BLaER1 (cell line): ENCODE results near the gene DAG1.
A peak's percentile ranks its signal among the peaks of the same experiment; 100 is the strongest.

Source experiments
- H3K27ac ChIP-seq: shearing (Covaris generic); formaldehyde crosslinking; 2 replicates; pipeline ENCODE4 v1.8.1; 2022
- H3K27me3 ChIP-seq: shearing (Covaris generic); formaldehyde crosslinking; 2 replicates; pipeline ENCODE4 v1.8.1; 2022
- H3K36me3 ChIP-seq: shearing (Covaris generic); formaldehyde crosslinking; 2 replicates; pipeline ENCODE4 v1.8.1; 2022
- H3K4me1 ChIP-seq: shearing (Covaris generic); formaldehyde crosslinking; 2 replicates; pipeline ENCODE4 v1.8.1; 2022
- H3K4me2 ChIP-seq: shearing (Covaris generic); formaldehyde crosslinking; 2 replicates; pipeline ENCODE4 v1.8.1; 2022
- H3K4me3 ChIP-seq: shearing (Covaris generic); formaldehyde crosslinking; 2 replicates; pipeline ENCODE4 v1.8.1; 2022
- H3K9ac ChIP-seq: shearing (Covaris generic); formaldehyde crosslinking; 2 replicates; pipeline ENCODE4 v1.8.1; 2022
- H3K9me3 ChIP-seq: shearing (Covaris generic); formaldehyde crosslinking; 2 replicates; pipeline ENCODE4 v1.8.1; 2022
- H4K20me1 ChIP-seq: shearing (Covaris generic); formaldehyde crosslinking; 2 replicates; pipeline ENCODE4 v1.8.1; 2022
- Cebpa-rat ChIP-seq: shearing (Covaris generic); IDR thresholded peaks from 2 replicates; pipeline ENCODE4 v1.8.1; 2022

Gene DAG1

DNA sequence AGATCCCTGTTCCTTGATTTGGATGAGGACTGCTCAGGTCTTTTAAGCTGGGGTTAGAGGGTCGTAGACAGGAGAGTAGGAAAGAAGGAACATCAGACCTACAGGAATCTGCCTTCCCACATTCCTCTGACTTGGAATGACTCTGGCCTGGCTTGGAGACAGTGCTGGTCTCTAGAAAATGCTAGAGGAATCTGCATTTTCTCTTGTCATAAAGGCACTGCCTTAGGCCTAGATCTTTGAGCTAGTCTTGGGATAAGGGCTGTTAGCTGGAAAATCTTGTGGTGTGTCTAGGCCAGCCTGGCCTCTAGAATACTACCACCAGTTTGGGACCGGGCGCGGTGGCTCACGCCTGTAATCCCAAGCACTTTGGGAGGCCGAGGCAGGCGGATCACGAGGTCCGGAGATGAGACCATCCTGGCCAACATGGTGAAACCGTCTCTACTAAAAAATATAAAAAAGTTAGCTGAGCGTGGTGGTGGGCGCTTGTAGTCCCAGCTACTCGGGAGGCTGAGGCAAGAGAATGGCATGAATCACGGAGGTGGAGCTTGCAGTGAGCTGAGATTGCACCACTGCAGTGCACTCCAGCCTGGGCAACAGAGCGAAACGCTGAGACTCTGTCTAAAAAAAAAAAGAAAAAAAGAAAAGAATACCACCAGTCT, 66.9 kb downstream of the DAG1 start:
- H3K27me3 ChIP-seq, result no peaks in the 10 kb centered on the region
- H3K4me2 ChIP-seq, result peak overlapping the region; percentile 40
- H3K4me3 ChIP-seq, result no peak overlapping the region
- peaks cover 26% of the 10 kb centered on the region for H3K36me3 ChIP-seq
- H3K4me1 ChIP-seq, result peaks cover 34% of the 10 kb centered on the region
- H3K9ac ChIP-seq, result 0 out of 2 replicates have a peak overlapping the region, but pooled peaks have one; percentile 4
- TF ChIP-seq Cebpa-rat, result no peak
- no peaks in the 10 kb centered on the region for H3K9me3 ChIP-seq
- 0 out of 2 replicates have a peak, but pooled peaks cover 6% of the 10 kb centered on the region for H4K20me1 ChIP-seq
- H3K27ac ChIP-seq, result peak overlapping the region; percentile 22; the same call in 1 of the 2 replicates

DNA sequence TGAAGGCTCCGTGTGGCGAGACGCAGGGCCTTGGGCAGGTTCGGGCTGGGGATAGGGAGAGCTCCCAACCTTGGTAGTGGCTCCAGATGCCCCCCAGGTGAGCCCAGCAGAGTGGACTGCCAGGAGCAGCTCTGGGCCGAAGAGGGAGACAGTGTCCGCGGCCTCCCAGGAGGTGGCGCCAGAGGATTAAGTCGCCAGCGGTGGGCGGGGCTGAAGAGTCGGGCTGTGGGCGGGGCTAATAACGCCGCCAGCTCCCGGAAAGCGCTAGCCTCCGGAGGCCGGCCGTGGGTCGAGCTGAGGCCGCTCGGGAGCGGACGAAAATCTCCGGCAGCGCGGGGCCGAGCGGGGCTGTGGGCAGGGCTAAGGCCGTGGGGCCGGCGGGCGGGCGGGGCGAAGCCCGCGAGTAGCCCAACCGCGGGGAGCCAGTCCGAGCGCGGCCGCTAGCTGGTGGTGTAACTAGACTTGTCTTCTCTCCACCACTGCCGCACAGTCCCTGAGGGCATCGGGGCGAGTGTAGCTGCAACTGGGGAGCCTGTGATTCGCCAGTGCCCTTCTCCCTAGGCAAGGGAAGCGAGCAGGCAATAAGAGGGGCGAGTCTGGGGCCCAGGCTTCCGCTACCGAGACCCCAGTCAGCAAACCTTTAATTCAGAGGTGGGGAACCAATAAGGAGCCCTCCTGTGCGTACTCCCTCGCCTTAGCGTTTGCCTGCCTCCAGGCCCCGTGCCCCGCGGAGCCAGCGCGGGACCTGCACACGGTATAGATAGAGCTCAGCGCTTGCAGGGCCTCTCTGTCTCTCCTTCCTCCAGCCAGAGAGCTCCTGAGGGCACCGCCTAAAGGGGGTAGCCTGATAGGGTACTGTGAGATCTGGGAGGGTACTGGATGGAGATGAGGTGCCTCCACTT, 69.8 kb downstream of the DAG1 start:
- no peaks in the 10 kb centered on the region for H4K20me1 ChIP-seq
- no peak for TF ChIP-seq Cebpa-rat
- peaks cover 31% of the 10 kb centered on the region for H3K4me1 ChIP-seq
- H3K27ac ChIP-seq, result peak overlapping the region; percentile 78
- H3K4me3 ChIP-seq, result peak overlapping the region; percentile 70
- H3K9me3 ChIP-seq, result no peaks in the 10 kb centered on the region
- H3K9ac ChIP-seq, result peak overlapping the region; percentile 79
- no peaks in the 10 kb centered on the region for H3K27me3 ChIP-seq
- peak overlapping the region; percentile 90 for H3K4me2 ChIP-seq
- H3K36me3 ChIP-seq, result no peaks in the 10 kb centered on the region

DNA sequence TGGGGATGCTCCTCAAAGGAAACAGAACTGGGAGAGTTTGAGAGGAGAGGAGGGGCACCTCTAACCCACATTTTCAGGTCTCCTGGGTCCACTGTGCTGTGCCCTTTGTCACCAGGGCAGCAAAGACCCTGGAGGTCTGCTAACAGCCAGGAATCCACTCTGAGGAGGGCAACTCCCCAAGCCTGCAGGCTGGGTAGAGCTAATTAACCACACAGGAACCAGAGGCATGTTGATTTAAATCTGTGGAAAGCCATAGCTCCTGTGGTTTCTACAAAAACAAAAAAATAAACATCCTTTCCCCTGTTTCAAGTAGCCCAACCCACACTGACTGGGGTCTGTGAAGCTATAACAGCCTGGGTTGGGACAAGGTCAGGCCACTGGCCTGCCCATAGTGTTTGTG, 82.0 kb downstream of the DAG1 start:
- no peak overlapping the region for H3K4me3 ChIP-seq
- peak overlapping the region; percentile 16; the same call in 1 of the 2 replicates for H3K4me2 ChIP-seq
- no peak for TF ChIP-seq Cebpa-rat
- H3K36me3 ChIP-seq, result no peaks in the 10 kb centered on the region
- no peaks in the 10 kb centered on the region for H3K9me3 ChIP-seq
- peaks cover 27% of the 10 kb centered on the region for H3K27me3 ChIP-seq
- no peak overlapping the region for H3K27ac ChIP-seq
- peaks cover 11% of the 10 kb centered on the region for H4K20me1 ChIP-seq
- no peak overlapping the region for H3K9ac ChIP-seq
- peaks cover 34% of the 10 kb centered on the region for H3K4me1 ChIP-seq

- Histone ChIP-seq H3K9ac (peak overlapping the region; percentile 77; the same call in 1 of the 2 replicates), H3K4me3 (peak overlapping the region; percentile 71; the same call in 1 of the 2 replicates), H4K20me1 (peaks cover 11% of the 10 kb centered on the region)
Measured at GRCh38 chr3:49553324-49553691, 83.2 kb downstream of the DAG1 start.

GRCh38 chr3:49553692-49554632, 83.9 kb downstream of the DAG1 start, which contains the start of gene BSN:
BSN (plus strand) TSS chr3:49554477; CDS start chr3:49554603, 126 bp downstream.
- TF ChIP-seq Cebpa-rat, result no peak
- Histone ChIP-seq H3K9me3 (no peaks in the 10 kb centered on the region), H4K20me1 (peaks cover 11% of the 10 kb centered on the region), H3K4me1 (peaks cover 34% of the 10 kb centered on the region), H3K36me3 (no peaks in the 10 kb centered on the region), H3K27ac (peak within 1 kb of the TSS; percentile 50), H3K9ac (peak within 1 kb of the TSS; percentile 77), H3K4me3 (peak within 1 kb of the TSS; percentile 71), H3K4me2 (peak within 1 kb of the TSS; percentile 97), H3K27me3 (peaks cover 28% of the 10 kb centered on the region)

More at GRCh38 chr3:49553324-49553691, 83.2 kb downstream of the DAG1 start:
- H3K27ac ChIP-seq, result no peak overlapping the region
- H3K27me3 ChIP-seq, result peaks cover 28% of the 10 kb centered on the region
- peaks cover 34% of the 10 kb centered on the region for H3K4me1 ChIP-seq
- no peaks in the 10 kb centered on the region for H3K36me3 ChIP-seq
- peak; percentile 86 for TF ChIP-seq Cebpa-rat
- H3K9me3 ChIP-seq, result no peaks in the 10 kb centered on the region
- H3K4me2 ChIP-seq, result peak overlapping the region; percentile 97

DNA sequence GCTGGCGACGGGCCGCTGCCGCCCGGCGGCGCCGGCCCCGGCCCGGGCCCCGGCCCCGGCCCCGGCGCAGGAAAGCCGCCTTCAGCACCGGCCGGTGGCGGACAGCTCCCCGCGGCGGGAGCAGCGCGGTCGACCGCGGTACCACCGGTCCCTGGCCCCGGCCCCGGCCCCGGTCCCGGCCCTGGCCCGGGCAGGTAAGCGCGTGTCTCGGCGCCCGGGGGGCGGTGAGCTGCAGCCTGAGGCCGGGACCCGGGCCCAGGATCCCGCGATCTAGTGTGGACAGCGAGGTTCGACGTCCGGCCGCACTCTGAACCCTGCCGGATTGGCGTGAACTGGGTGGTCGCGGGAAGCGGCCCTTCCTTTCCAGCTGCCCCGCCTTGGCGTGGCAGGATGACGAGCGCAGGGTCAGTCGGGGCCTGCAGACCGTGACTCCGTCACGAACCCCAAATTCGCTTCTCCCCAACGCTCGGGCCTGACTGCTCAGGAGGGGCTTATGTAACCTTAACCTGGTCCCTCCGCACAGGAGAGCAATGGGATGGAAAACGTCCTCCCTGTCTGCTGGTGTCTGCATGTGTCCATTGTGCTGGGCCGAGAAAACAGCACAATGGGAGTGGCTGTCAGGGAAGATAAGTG, 84.7 kb downstream of the DAG1 start:
- no peaks in the 10 kb centered on the region for H3K36me3 ChIP-seq
- peaks cover 34% of the 10 kb centered on the region for H3K4me1 ChIP-seq
- H3K9me3 ChIP-seq, result no peaks in the 10 kb centered on the region
- peak overlapping the region; percentile 71 for H3K4me3 ChIP-seq
- H4K20me1 ChIP-seq, result peaks cover 11% of the 10 kb centered on the region
- H3K4me2 ChIP-seq, result peak overlapping the region; percentile 97
- no peak overlapping the region for H3K27ac ChIP-seq
- H3K27me3 ChIP-seq, result peaks cover 28% of the 10 kb centered on the region
- TF ChIP-seq Cebpa-rat, result no peak
- H3K9ac ChIP-seq, result no peak overlapping the region

DNA sequence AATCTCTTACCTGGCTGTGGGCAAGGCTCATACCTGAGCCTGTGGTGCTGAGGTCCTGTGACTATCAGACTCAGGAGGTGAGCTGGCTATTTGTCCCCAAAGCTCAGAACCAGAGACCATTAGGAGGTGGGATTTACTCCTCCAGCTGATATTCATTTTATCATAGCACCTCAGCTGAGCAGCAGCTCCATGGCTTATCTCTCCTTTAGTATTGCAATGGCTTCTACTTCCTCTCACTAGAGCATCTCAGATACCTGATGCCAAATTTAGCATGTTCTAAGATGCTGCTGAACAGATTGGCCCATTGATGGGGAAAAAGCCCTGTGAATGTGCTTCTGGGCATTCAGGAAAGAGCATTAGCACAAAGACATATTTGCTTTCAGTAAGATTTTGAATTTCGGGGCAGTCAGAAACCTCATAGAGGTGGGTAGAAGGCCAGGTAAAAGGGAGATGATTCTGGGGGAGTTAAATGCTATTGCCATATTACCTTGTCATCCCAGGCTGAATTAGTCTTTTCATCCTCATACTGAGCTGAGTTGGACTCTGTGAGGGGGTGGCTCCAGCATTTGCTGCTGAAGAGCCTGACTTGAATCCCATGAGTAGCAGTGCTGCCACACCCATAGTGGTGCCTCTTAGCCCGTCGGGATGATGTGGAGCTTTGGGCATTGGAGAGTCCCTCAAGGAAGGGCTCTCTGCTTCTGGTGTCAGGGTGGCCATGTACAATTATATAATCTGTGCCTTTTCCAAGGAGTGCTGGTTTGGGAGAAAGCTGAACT, 86.6 kb downstream of the DAG1 start:
- H3K36me3 ChIP-seq, result no peaks in the 10 kb centered on the region
- H3K4me1 ChIP-seq, result peaks cover 28% of the 10 kb centered on the region
- peaks cover 28% of the 10 kb centered on the region for H3K27me3 ChIP-seq
- H3K9ac ChIP-seq, result no peak overlapping the region
- H4K20me1 ChIP-seq, result peaks cover 11% of the 10 kb centered on the region
- no peak overlapping the region for H3K4me3 ChIP-seq
- H3K27ac ChIP-seq, result no peak overlapping the region
- no peaks in the 10 kb centered on the region for H3K9me3 ChIP-seq
- no peak overlapping the region for H3K4me2 ChIP-seq
- no peak for TF ChIP-seq Cebpa-rat

GRCh38 chr3:49563040-49563578, 93.0 kb downstream of the DAG1 start:
- no peak for TF ChIP-seq Cebpa-rat
- H3K4me2 ChIP-seq, result no peak overlapping the region
- H3K36me3 ChIP-seq, result no peaks in the 10 kb centered on the region
- no peaks in the 10 kb centered on the region; the same call in 1 of the 2 replicates for H4K20me1 ChIP-seq
- H3K9ac ChIP-seq, result no peak overlapping the region
- no peak overlapping the region for H3K27ac ChIP-seq
- H3K4me1 ChIP-seq, result no peaks in the 10 kb centered on the region
- no peaks in the 10 kb centered on the region for H3K27me3 ChIP-seq
- H3K9me3 ChIP-seq, result no peaks in the 10 kb centered on the region
- no peak overlapping the region for H3K4me3 ChIP-seq
